Subcutaneous adipose tissue (tissue), 4 donors: ENCODE data around the gene ABCA6. TPM values are rescaled to one million over a fixed set of nuclear protein-coding genes. Genes with fewer than 3 reads are reported as not detected.

ENCODE experiments used
- CTCF ChIP-seq: fragments of 450-650 bp; IDR thresholded peaks from one replicate; pipeline ENCODE4 v1.5.1; 2016; ENCODE audit warnings: low read depth, mild to moderate bottlenecking, control low read depth, antibody characterized with exemption, moderate library complexity
- total RNA-seq, 4 donors: library from RNA; depleted of rRNA; stranded (reverse); fragments of >200 nt; gene quantifications; one replicate each; pipeline ENCODE4 v1.1.0, GENCODE V29; 2016

The ABCA6 gene
- total RNA-seq, 4 donors from 2014 or later = 207 to 363 (median 285) TPM

- no peak for TF ChIP-seq CTCF
Measured at GRCh38 chr17:69058165-69058564, 83.5 kb downstream of the ABCA6 start.

- TF ChIP-seq CTCF = no peak
Measured at GRCh38 chr17:69057280-69057679, 84.4 kb downstream of the ABCA6 start.

- TF ChIP-seq CTCF = no peak
Measured at GRCh38 chr17:69056179-69056823, 85.4 kb downstream of the ABCA6 start.

- no peak for TF ChIP-seq CTCF
Measured at GRCh38 chr17:69055334-69055733, 86.4 kb downstream of the ABCA6 start.

GRCh38 chr17:69050999-69051775 lies 90.5 kb downstream of the ABCA6 start:
- TF ChIP-seq CTCF = no peak

- no peak for TF ChIP-seq CTCF
Measured at GRCh38 chr17:69048634-69049033, 93.1 kb downstream of the ABCA6 start.

- no peak for TF ChIP-seq CTCF
Measured at GRCh38 chr17:69047368-69048263, 94.1 kb downstream of the ABCA6 start.
